NCI-H2196 (cell line): ENCODE measurements around the gene CCDC83.
"Not testable (repeated sequence)": the region's sequence is repeated elsewhere in the genome, so short reads cannot be mapped to it uniquely, and the experiment has no call there.

ENCODE experiments used
- DNase-seq: peaks from one replicate; lab custom pipeline; 2025; ENCODE audit not compliant: unreplicated experiment; lab: John Stamatoyannopoulos, UW

CCDC83 gene

DNA sequence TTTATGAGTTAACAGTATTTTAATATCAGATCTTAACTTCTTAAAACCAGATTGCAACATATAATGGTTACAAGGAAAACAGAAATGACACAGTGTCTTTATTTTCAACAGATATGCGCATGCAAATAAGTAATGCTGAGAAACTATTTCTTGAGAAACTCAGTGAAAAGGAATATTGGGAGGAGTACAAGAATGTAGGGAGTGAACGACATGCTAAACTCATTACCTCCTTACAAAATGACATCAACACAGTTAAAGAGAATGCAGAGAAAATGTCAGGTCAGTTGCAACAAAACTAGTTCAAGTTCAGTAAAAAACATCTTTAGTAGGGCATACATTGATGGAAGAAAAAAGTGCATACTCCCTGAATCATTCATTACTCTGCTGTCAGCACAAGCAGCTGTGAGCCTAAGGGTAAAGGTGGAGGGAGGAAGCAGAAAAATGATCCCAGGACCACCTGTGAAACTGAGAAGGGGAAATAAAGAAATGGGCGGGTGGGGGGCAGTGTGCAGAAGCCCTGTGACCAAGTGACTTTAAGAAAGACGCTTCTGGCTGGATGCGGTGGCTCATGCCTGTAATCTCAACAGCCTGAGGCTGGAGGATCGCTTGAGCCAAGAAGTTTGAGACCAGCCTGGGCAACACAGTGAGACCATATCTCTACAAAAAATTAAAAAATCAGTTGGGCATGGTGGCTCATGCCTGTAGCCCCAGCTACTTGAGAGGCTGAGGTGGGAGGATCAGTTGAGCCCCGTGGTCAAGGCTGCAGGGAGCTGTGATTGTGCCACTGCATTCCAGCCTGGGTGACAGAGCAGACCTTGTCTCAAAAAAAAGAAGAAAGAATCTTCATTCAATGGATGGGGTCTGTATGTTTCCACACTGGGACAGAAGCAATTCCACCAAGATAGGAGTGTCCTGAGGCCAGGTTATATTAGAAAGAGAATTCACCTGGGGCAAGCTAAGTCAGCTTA lies 31.2 kb downstream of the CCDC83 start:
- no peak for DNase-seq

DNA sequence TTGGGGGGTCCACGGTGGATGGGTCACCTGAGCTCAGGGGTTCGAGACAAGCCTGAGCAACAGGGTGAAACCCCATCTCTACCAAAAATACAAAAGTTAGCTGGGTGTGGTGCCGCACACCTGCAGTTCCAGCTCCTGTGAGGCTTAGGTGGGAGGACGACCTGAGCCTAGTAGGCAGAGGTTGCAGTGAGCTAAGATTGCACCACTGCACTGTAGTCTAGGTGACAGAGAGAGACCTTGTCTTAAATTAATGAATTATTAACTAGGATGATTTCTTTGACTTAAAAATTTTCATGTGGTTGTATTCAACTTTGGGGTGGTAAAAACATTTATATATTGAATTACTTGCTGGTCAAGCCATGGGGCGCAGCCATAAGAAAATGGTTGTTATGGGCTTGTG lies 33.9 kb downstream of the CCDC83 start:
- no peak for DNase-seq

DNA sequence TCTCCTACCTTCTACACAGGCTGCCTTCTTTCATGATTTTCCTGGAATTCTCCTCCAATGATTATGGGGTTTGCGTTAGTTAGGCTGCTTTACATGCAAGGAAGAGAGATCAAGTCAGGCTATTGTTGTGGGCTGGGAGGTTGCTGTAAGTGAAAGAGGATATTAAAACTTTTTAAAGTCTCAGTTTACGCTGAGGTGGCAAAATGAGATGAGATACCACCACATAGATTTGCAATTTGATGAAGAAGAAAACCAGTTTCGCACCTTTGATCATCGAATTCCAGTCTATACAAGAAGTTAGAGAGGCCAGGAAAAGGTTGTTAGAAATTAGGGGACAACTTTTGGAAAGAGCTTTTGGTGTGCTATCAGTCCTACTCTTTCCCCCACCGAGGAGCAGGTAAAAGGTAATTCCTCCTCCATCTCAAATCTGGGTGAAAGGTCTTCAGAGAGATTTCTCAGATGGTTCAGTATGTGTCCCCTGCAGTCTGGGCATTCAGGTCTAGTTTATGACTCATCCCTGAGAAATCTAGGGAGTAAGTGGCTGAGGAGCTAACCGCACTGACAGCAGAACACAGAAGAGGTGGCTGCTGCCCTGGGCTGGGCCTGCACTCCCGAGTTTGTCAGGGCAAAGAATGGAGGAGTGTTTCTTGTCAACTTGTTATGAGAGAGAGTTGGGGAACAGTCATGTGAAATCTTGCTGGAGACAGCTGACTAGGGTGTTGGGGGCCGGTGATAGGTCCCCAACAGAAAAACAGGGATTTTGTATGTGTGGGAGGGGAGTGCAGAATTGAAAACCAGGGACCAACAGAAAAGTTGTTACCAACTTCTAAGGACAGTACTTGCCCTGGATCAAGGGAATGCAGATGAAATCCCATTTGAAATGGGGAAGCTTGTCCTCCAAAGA lies 34.7 kb downstream of the CCDC83 start:
- DNase-seq = no peak

GRCh38 chr11:85893395-85893794 lies 38.2 kb downstream of the CCDC83 start:
- DNase-seq = no peak

GRCh38 chr11:85896876-85897275 lies 41.7 kb downstream of the CCDC83 start:
- DNase-seq = no peak

GRCh38 chr11:85898456-85898855 lies 43.3 kb downstream of the CCDC83 start:
- DNase-seq = no peak

GRCh38 chr11:85902353-85902752 lies 47.2 kb downstream of the CCDC83 start:
- DNase-seq = no peak

GRCh38 chr11:85903406-85903805 lies 48.2 kb downstream of the CCDC83 start:
- DNase-seq = no peak

GRCh38 chr11:85903811-85904210 lies 48.6 kb downstream of the CCDC83 start:
- no peak for DNase-seq

DNA sequence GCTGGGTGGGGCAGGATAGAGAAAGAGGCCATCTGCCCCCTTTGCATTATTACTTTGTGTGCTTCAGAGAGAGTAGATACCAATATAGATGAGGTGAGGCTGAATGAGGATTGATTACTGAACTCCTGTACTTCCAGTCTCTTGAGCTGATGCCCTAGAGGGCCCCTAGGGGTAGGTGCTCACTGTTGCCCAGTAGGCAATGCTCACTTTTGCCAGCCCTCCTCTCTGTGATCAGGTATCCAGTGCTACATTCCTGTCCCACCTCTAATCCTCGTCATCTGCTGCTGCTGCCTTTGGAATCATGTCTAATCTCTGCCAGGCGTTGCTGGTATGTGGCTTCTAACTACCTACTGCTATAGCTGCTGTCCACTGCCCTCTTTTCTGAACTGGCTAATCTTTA lies 57.2 kb downstream of the CCDC83 start:
- no peak for DNase-seq

GRCh38 chr11:85913513-85913912 lies 58.3 kb downstream of the CCDC83 start:
- no peak for DNase-seq

GRCh38 chr11:85914425-85914824 lies 59.2 kb downstream of the CCDC83 start:
- DNase-seq = no peak

DNA sequence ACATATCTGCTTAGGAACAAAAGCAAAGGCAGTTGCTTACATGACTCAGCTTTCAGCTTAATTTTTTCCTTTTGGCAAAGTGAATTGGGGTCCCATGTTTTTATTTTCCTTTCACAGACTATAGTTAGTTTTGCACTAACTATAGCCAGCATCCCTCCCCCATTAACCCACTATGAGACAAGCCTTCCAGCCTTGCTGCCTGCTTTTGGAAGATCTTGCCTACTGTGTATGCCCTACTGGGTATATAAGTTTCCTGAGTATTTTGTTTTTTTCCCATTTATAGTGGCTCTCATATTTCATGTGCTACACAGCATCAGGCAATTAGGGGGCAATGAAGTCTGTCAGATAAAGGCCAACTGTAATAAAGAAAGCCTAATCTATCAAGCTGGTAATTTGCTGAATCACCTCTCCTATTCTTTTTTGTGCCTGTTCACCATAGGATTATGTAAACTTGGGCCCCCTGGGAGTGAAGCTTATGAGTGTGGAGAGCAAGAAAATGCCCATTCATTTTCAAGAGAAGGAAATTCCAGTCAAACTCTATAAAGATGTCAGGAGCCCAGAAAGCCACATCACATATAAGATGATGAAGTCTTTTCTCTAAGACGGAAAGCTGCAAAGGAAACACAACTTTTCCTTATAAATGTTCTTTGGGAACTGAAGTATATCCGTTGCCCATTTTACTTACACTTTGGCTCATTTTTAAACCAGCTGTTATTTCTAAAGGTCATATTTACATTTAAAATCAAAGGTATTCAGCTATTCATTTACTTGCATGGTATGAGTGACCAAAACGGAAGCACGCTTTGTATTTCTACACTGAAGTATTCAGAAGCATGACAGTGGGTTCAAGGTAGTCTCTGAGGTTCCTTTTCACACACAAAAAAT lies 64.0 kb downstream of the CCDC83 start:
- DNase-seq = no peak

- DNase-seq = no peak
Measured at GRCh38 chr11:85922367-85922766, 67.2 kb downstream of the CCDC83 start.

GRCh38 chr11:85923455-85923854 lies 68.3 kb downstream of the CCDC83 start:
- DNase-seq = no peak

DNA sequence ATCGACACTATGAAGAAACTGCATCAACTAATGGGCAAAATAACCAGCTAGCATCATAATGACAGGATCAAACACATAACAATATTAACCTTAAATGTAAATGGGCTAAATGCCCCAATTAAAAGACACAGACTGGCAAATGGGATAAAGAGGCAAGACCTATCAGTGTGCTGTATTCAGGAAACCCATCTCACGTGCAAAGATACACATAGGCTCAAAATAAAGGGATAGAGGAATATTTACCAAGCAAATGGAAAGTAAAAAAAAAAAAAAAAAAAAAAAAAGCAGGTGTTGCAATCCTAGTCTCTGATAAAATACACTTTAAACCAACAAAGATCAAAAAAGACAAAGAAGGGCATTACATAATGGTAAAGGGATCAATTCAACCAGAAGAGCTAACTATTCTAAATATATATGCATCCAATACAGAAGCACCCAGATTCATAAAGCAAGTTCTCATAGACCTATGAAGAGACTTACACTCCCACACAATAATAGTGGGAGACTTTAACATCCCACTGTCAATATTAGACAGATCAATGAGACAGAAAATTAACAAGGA lies 71.6 kb downstream of the CCDC83 start:
- not testable (repeated sequence) for DNase-seq

- DNase-seq = no peak
Measured at GRCh38 chr11:85930879-85931366, 75.7 kb downstream of the CCDC83 start.

- no peak for DNase-seq
Measured at GRCh38 chr11:85934596-85935169, 79.5 kb downstream of the CCDC83 start.

DNA sequence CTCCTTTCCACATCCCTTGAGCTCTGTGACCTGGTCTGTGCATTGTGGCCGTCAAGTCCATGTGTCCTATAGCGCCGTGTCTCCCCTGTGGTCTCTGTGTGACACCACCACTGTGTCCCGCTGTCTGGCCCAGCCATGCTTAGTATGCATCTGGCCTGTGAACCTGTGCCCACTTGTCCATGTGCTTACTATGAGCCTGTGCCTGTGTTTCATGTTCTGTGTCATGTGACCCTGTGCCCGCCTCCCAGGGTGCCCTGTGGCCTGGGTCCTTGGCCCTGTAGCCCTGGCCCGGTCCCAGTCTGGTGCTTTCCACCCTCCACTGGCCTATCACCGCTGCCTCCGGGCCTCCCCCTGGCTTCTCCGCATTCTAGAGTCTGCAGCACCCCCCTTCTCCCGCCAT lies 80.6 kb downstream of the CCDC83 start:
- DNase-seq = no peak

- no peak for DNase-seq
Measured at GRCh38 chr11:85937835-85938234, 82.7 kb downstream of the CCDC83 start.
